HCT116 (cell line): Measurements from ENCODE around the gene UNC5C.

Experiments used
- POLR2A ChIP-seq: IDR thresholded peaks from 2 replicates; pipeline ENCODE4 v1.7.0; 2011; ENCODE audit warnings: borderline replicate concordance; ENCODE audit not compliant: insufficient read depth, insufficient read length; ENCODE audit errors: extremely low read depth
- POLR2AphosphoS5 ChIP-seq: IDR thresholded peaks from 2 replicates; pipeline ENCODE4 v1.6.1; 2011; ENCODE audit warnings: mild to moderate bottlenecking, low read depth, low read length, moderate library complexity
- YY1 ChIP-seq: IDR thresholded peaks from 2 replicates; pipeline ENCODE4 v1.6.1; 2011; ENCODE audit warnings: low read length, low read depth, moderate library complexity, mild to moderate bottlenecking; ENCODE audit not compliant: insufficient replicate concordance; ENCODE audit errors: extremely low read depth
- ZFX ChIP-seq: fragments of 450-650 bp; IDR thresholded peaks from 2 replicates; pipeline ENCODE4 v1.6.1; 2017
- TF ChIP-seq, protein P1 (sequence below): IDR thresholded peaks from 2 replicates; pipeline ENCODE4 v1.6.1; 2012
- TF ChIP-seq, protein P2 (sequence below): IDR thresholded peaks from 2 replicates; pipeline ENCODE4 v1.6.1; 2012; ENCODE audit warnings: low read depth
- TF ChIP-seq, protein P3 (sequence below), 3 experiments: fragments of 200-600 bp in 1 of 3; sonication (generic) in 1 of 3; IDR thresholded peaks in 2 of 3; conservative IDR thresholded peaks in 1 of 3; 2 replicates each; pipeline ENCODE4 v1.5.1; 2012 to 2017; ENCODE audit warnings: low read depth in 2 of 3, low read length in 2 of 3, antibody characterized with exemption in 1 of 3, borderline replicate concordance in 1 of 3, control low read depth in 1 of 3, mild to moderate bottlenecking in 1 of 3, mixed read lengths in 1 of 3, mixed run types in 1 of 3, moderate library complexity in 1 of 3; ENCODE audit not compliant: insufficient read depth in 1 of 3

DNA sequence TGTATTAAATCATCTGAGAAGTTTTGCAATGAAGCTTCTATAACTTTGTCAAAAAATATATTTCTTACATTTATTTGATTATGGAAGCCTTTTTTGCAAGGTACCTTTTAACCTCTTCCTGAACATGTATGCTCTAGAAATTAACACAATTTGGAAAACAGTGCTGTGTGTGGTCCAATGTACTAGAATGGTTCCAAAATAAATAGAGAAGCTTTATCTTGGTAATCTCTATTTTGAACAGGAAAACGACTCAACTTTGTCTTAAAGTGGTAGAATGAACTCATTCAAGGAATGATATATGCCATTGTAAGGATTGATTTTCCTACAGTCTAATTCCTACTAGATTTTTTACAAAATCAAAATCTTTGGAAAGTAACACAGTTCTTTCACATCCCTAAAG is 248.5 kb downstream of the UNC5C start:
- TF ChIP-seq, protein P1, sequence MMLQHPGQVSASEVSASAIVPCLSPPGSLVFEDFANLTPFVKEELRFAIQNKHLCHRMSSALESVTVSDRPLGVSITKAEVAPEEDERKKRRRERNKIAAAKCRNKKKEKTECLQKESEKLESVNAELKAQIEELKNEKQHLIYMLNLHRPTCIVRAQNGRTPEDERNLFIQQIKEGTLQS = no peak
- TF ChIP-seq, protein P2, sequence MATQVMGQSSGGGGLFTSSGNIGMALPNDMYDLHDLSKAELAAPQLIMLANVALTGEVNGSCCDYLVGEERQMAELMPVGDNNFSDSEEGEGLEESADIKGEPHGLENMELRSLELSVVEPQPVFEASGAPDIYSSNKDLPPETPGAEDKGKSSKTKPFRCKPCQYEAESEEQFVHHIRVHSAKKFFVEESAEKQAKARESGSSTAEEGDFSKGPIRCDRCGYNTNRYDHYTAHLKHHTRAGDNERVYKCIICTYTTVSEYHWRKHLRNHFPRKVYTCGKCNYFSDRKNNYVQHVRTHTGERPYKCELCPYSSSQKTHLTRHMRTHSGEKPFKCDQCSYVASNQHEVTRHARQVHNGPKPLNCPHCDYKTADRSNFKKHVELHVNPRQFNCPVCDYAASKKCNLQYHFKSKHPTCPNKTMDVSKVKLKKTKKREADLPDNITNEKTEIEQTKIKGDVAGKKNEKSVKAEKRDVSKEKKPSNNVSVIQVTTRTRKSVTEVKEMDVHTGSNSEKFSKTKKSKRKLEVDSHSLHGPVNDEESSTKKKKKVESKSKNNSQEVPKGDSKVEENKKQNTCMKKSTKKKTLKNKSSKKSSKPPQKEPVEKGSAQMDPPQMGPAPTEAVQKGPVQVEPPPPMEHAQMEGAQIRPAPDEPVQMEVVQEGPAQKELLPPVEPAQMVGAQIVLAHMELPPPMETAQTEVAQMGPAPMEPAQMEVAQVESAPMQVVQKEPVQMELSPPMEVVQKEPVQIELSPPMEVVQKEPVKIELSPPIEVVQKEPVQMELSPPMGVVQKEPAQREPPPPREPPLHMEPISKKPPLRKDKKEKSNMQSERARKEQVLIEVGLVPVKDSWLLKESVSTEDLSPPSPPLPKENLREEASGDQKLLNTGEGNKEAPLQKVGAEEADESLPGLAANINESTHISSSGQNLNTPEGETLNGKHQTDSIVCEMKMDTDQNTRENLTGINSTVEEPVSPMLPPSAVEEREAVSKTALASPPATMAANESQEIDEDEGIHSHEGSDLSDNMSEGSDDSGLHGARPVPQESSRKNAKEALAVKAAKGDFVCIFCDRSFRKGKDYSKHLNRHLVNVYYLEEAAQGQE = no peak
- TF ChIP-seq, protein P3, sequence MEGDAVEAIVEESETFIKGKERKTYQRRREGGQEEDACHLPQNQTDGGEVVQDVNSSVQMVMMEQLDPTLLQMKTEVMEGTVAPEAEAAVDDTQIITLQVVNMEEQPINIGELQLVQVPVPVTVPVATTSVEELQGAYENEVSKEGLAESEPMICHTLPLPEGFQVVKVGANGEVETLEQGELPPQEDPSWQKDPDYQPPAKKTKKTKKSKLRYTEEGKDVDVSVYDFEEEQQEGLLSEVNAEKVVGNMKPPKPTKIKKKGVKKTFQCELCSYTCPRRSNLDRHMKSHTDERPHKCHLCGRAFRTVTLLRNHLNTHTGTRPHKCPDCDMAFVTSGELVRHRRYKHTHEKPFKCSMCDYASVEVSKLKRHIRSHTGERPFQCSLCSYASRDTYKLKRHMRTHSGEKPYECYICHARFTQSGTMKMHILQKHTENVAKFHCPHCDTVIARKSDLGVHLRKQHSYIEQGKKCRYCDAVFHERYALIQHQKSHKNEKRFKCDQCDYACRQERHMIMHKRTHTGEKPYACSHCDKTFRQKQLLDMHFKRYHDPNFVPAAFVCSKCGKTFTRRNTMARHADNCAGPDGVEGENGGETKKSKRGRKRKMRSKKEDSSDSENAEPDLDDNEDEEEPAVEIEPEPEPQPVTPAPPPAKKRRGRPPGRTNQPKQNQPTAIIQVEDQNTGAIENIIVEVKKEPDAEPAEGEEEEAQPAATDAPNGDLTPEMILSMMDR (IDR thresholded peaks at IDR 0.05 in 2 of 3, conservative IDR thresholded peaks at IDR 0.05 in 1 of 3; ENCODE audit: borderline replicate concordance in 1 of 3, insufficient read depth in 1 of 3, low read depth in 2 of 3, low read length in 2 of 3) = no peak
- TF ChIP-seq YY1 (no peak), POLR2AphosphoS5 (no peak), POLR2A (no peak), ZFX (no peak)
